Peyer's patch (tissue), 4 donors: ENCODE results near the gene TRIM37.

ENCODE experiments used
- CTCF ChIP-seq, 6 experiments: fragments of 450-650 bp in 4 of 6; fragments of 200-600 bp in 2 of 6; sonication (generic) in 1 of 6; IDR thresholded peaks; one replicate each; pipeline ENCODE4 v1.5.1; 2017 to 2019; ENCODE audit warnings: antibody characterized with exemption in 6 of 6, mild to moderate bottlenecking in 3 of 6, moderate library complexity in 1 of 6
- POLR2A ChIP-seq, 2 donors: fragments of 450-650 bp; IDR thresholded peaks; one replicate each; pipeline ENCODE4 v1.5.1; 2017; ENCODE audit warnings: antibody characterized with exemption in 2 of 2, mild to moderate bottlenecking in 2 of 2, moderate library complexity in 2 of 2

- TF ChIP-seq POLR2A (IDR thresholded peaks at IDR 0.05) (no peak), CTCF (IDR thresholded peaks at IDR 0.05) (no peak)
Observed at GRCh38 chr17:58956997-58957724, 149.5 kb downstream of the TRIM37 start.
